K562 (cell line): ENCODE measurements around the gene RCL1. TPM values are rescaled to one million over a fixed set of nuclear protein-coding genes. Genes with fewer than 3 reads are reported as not detected.

ENCODE experiments used
- ATF6 ChIP-seq: sonication (generic); formaldehyde crosslinking; IDR thresholded peaks from 2 replicates; pipeline ENCODE4 v1.4.0; 2020; ENCODE audit warnings: mild to moderate bottlenecking, missing genetic modification reagents
- BCLAF1 ChIP-seq, 2 experiments: fragments of 450-650 bp in 1 of 2; IDR thresholded peaks; 2 replicates each; pipeline ENCODE4 v1.6.1; 2011 to 2017; ENCODE audit warnings: low read depth in 2 of 2, antibody characterized with exemption in 1 of 2, borderline replicate concordance in 1 of 2, low read length in 1 of 2, mild to moderate bottlenecking in 1 of 2, mixed read lengths in 1 of 2; ENCODE audit not compliant: control insufficient read depth in 1 of 2
- BRD4 ChIP-seq: fragments of 200-600 bp; sonication (generic); IDR thresholded peaks from 2 replicates; pipeline ENCODE4 v1.6.1; 2017; ENCODE audit warnings: inconsistent platforms
- DLX4 ChIP-seq: fragments of 250-450 bp; sonication (Bioruptor Pico); IDR thresholded peaks from 2 replicates; pipeline ENCODE4 v1.6.1; 2021; ENCODE audit warnings: mild to moderate bottlenecking
- ETS2 ChIP-seq: IDR thresholded peaks from 2 replicates; pipeline ENCODE4 v1.6.1; 2016; ENCODE audit warnings: borderline replicate concordance, missing genetic modification characterization, mild to moderate bottlenecking, moderate library complexity, missing compliant biosample characterization; ENCODE audit not compliant: poor library complexity, severe bottlenecking
- KLF6 ChIP-seq: fragments of 250-450 bp; sonication (Bioruptor Pico); IDR thresholded peaks from 2 replicates; pipeline ENCODE4 v1.4.0; 2020; ENCODE audit warnings: mild to moderate bottlenecking, moderate library complexity, borderline replicate concordance
- NCOA6 ChIP-seq: fragments of 450-650 bp; IDR thresholded peaks from 2 replicates; pipeline ENCODE4 v1.6.1; 2017; ENCODE audit warnings: mild to moderate bottlenecking
- NFIC ChIP-seq: fragments of 450-650 bp; IDR thresholded peaks from 2 replicates; pipeline ENCODE4 v1.6.1; 2017; ENCODE audit warnings: mild to moderate bottlenecking, inconsistent platforms
- NFRKB ChIP-seq: fragments of 450-650 bp; IDR thresholded peaks from 2 replicates; pipeline ENCODE4 v1.6.1; 2016; ENCODE audit warnings: low read depth
- POLR2B ChIP-seq: fragments of 450-650 bp; IDR thresholded peaks from 2 replicates; pipeline ENCODE4 v1.6.1; 2018; ENCODE audit warnings: low read depth; ENCODE audit not compliant: partially characterized antibody
- RHOXF2B ChIP-seq: fragments of 250-450 bp; sonication (Bioruptor Pico); conservative IDR thresholded peaks from 2 replicates; pipeline ENCODE4 v1.5.1; 2021
- TBP ChIP-seq: optimal IDR thresholded peaks from 2 replicates; pipeline ENCODE3; 2011; ENCODE audit warnings: low read depth, low read length, improper control_type of control experiment
- UBTF ChIP-seq, 2 experiments: IDR thresholded peaks; 2 replicates each; pipeline ENCODE4 v1.6.1; 2012; ENCODE audit warnings: improper control_type of control experiment in 2 of 2, low read depth in 2 of 2, low read length in 2 of 2, borderline replicate concordance in 1 of 2
- ZBTB17 ChIP-seq: fragments of 450-650 bp; formaldehyde crosslinking; IDR thresholded peaks from 2 replicates; pipeline ENCODE4 v1.4.0; 2020; ENCODE audit warnings: mild to moderate bottlenecking
- ZFP36 ChIP-seq: fragments of 150-350 bp; IDR thresholded peaks from 2 replicates; pipeline ENCODE4 v1.6.1; 2018; ENCODE audit warnings: low read length, low read depth; ENCODE audit not compliant: partially characterized antibody
- ZHX1 ChIP-seq: fragments of 150-350 bp; conservative IDR thresholded peaks from 2 replicates; pipeline ENCODE4 v1.6.1; 2014; ENCODE audit warnings: low read length
- ZNF239 ChIP-seq: fragments of 250-450 bp; sonication (Bioruptor Pico); IDR thresholded peaks from 2 replicates; pipeline ENCODE4 v1.4.0; 2020; ENCODE audit warnings: mild to moderate bottlenecking
- polyA plus RNA-seq, 8 experiments: library from polyadenylated mRNA; depleted of rRNA in 4 of 8; stranded (reverse) in 5 of 8; unstranded in 3 of 8; fragments of >200 nt; fragmentation: Nextera tagmentation in 2 of 8; fragmentation: Illumina TruSeq in 1 of 8; extraction: Ambion mirVana in 2 of 8; extraction: Trizol in 1 of 8; gene quantifications; 2 replicates each; pipeline versions ENCODE4 v1.2.1 to v1.2.3, GENCODE V29; 2011 to 2014; ENCODE audit warnings: inconsistent platforms in 1 of 8, missing spikeins in 1 of 8
- total RNA-seq, 7 experiments: library from RNA; depleted of rRNA in 6 of 7; stranded (reverse); fragments of >200 nt in 6 of 7; fragmentation: Illumina TruSeq in 2 of 7; extraction: Trizol in 2 of 7; gene quantifications; 2 replicates each; pipeline versions ENCODE4 v1.2.1 to v1.2.3, GENCODE V29; 2011 to 2021; ENCODE audit warnings: low replicate concordance in 1 of 7

The RCL1 gene
- total and polyA plus RNA-seq, 9 of the 15 experiments (the other 6 are each of a cell fraction or from before 2014, with no cell fraction given): 24.0 to 67.7 (median 38.6) TPM

- TF ChIP-seq TBP: peak; percentile 15
- peak; percentile 96 for TF ChIP-seq NFIC
- no peak for TF ChIP-seq RHOXF2B (CRISPR knock-in tag)
- TF ChIP-seq ZFP36: no peak
- TF ChIP-seq ETS2 (tag): no peak
- TF ChIP-seq ATF6 (CRISPR knock-in tag): no peak
- TF ChIP-seq ZHX1: no peak
- no peak for TF ChIP-seq NCOA6
- no peak for TF ChIP-seq POLR2B
- TF ChIP-seq ZNF239 (CRISPR knock-in tag): no peak
- no peak for TF ChIP-seq UBTF (IDR thresholded peaks at IDR 0.05; ENCODE audit: borderline replicate concordance in 1 of 2, low read depth in 2 of 2, low read length in 2 of 2)
- TF ChIP-seq BRD4: no peak
- TF ChIP-seq NFRKB: peak; percentile 65; the same call in 1 of the 2 replicates
- TF ChIP-seq DLX4: no peak
- TF ChIP-seq KLF6 (CRISPR knock-in tag): no peak
- TF ChIP-seq BCLAF1 (IDR thresholded peaks at IDR 0.05; ENCODE audit: borderline replicate concordance in 1 of 2, control insufficient read depth in 1 of 2, low read depth in 2 of 2, low read length in 1 of 2): no peak
- no peak for TF ChIP-seq ZBTB17 (CRISPR knock-in tag)
Observed at GRCh38 chr9:4862506-4863250, 69.9 kb downstream of the RCL1 start (continued).
